ENCODE measurements around the gene SNU13. TPM values are rescaled to one million over a fixed set of nuclear protein-coding genes. Genes with fewer than 3 reads are reported as not detected.
A peak's percentile ranks its signal among the peaks of the same experiment; 100 is the strongest.
"Not testable (repeated sequence)": the region's sequence is repeated elsewhere in the genome, so short reads cannot be mapped to it uniquely, and the experiment has no call there.

The SNU13 gene
- total RNA-seq: 100 to 1,000 TPM; 195 to 233 (median 216) TPM
- polyA plus RNA-seq: 246 TPM
- long read RNA-seq, donor 1, transcript SNU13-202 (3 exons, 1,503 nt): minor isoform, 103 of 246 reads
- long read RNA-seq, donor 1, transcript SNU13-201 (3 exons, 877 nt): major isoform, 121 of 246 reads
- long read RNA-seq, donor 1, transcript SNU13-209 (2 exons, 1,340 nt): minor isoform, 5 of 246 reads
- long read RNA-seq, donor 1, partial matches to known transcripts: 6 of 246 reads
- long read RNA-seq, donor 1, other reads (novel, unspliced or antisense): 10 of 246 reads
- long read RNA-seq, donor 2, transcript SNU13-202 (3 exons, 1,503 nt): minor isoform, 69 of 154 reads
- long read RNA-seq, donor 2, transcript SNU13-201 (3 exons, 877 nt): major isoform, 76 of 154 reads
- long read RNA-seq, donor 2, partial matches to known transcripts: 2 of 154 reads
- long read RNA-seq, donor 2, other reads (novel, unspliced or antisense): 4 of 154 reads
- long read RNA-seq, donor 3, transcript SNU13-201 (3 exons, 877 nt): minor isoform, 163 of 356 reads
- long read RNA-seq, donor 3, transcript SNU13-202 (3 exons, 1,503 nt): major isoform, 166 of 356 reads
- long read RNA-seq, donor 3, partial matches to known transcripts: 15 of 356 reads
- long read RNA-seq, donor 3, other reads (novel, unspliced or antisense): 10 of 356 reads
- long read RNA-seq, donor 4, transcript SNU13-201 (3 exons, 877 nt): major isoform, 45 of 95 reads
- long read RNA-seq, donor 4, transcript SNU13-202 (3 exons, 1,503 nt): minor isoform, 40 of 95 reads
- long read RNA-seq, donor 4, partial matches to known transcripts: 2 of 95 reads
- long read RNA-seq, donor 4, other reads (novel, unspliced or antisense): 4 of 95 reads

DNA sequence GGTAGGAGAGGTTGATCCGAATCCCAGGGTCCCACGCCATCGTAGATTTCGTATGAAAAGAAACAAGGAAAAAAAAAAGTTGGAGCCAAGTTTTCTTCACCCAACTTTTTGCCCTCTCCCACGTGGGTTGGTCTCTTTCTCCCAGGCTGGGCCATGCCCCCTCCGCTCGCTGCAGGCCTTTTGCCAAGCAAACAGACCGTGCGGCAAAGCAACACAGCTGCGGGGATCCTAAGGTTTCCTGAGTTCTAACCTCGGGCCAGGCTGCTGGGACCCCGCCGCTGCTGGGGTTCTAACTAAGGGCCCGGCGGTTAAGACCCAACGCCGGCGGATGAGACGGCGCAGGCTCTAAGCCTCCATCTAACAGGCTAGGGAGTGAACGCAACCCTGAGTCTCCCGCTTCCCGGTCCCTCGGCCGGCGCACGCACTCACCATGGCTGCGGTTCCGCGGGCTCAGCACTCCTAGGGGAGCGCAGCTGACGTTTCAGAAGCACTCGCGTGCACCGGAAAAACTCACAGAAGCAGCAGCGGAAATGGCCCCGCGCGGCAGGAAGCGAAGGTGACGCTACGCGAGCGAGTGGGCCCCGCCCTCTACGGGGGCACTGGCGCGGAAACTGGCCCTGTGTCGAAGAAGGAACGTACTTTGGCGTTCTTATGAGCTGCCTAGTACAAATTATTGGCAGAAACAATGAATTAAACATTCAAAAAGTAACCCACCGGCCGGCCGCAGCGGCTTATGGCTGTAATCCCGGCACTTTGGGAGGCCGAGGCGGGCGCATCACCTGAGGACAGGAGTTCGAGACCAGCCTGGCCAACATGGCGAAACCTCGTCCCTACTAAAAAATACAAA is at the start of gene SNU13:
SNU13 (minus strand) TSS at position 503 of the 847 bp plus-strand sequence; CDS start at position 432, 71 bp downstream.
- peak; percentile 97 for ATAC-seq
- Histone ChIP-seq H3K27ac (ENCODE audit: low read length) (peak within 1 kb of the TSS; percentile 94), H3K27me3 (ENCODE audit: control insufficient read depth, insufficient read depth) (no peaks in the 10 kb centered on the region), H3K4me1 (ENCODE audit: control insufficient read depth, insufficient read depth, low read length) (peaks cover 3% of the 10 kb centered on the region), H3K9me3 (ENCODE audit: control insufficient read depth, low read length) (no peaks in the 10 kb centered on the region), H3K4me3 (ENCODE audit: low read length) (peak within 1 kb of the TSS; percentile 85)
- intact Hi-C loops (cut with DNase I): no loop called here
- DNase-seq: peak; percentile 94 to 97 (median 97)
- under 1% methylated on average over 62 of the region's 62 CpGs for WGBS

- H3K4me3 ChIP-seq (ENCODE audit: low read length); ATAC-seq; H3K4me1 ChIP-seq (ENCODE audit: control insufficient read depth, insufficient read depth, low read length); DNase-seq; H3K9me3 ChIP-seq (ENCODE audit: control insufficient read depth, low read length); H3K27ac ChIP-seq (ENCODE audit: low read length); H3K27me3 ChIP-seq (ENCODE audit: control insufficient read depth, insufficient read depth): not testable (repeated sequence)
- intact Hi-C loops (cut with DNase I): loop anchor here in 1 of 4 donors (10.0 kb wide), 1 partner anchor 58 kb away; no protein-coding TSS in a partner anchor
- 98% methylated on average over 4 of the region's 4 CpGs for WGBS
Measured at GRCh38 chr22:41733241-41733640, 44.6 kb upstream of the SNU13 start.

DNA sequence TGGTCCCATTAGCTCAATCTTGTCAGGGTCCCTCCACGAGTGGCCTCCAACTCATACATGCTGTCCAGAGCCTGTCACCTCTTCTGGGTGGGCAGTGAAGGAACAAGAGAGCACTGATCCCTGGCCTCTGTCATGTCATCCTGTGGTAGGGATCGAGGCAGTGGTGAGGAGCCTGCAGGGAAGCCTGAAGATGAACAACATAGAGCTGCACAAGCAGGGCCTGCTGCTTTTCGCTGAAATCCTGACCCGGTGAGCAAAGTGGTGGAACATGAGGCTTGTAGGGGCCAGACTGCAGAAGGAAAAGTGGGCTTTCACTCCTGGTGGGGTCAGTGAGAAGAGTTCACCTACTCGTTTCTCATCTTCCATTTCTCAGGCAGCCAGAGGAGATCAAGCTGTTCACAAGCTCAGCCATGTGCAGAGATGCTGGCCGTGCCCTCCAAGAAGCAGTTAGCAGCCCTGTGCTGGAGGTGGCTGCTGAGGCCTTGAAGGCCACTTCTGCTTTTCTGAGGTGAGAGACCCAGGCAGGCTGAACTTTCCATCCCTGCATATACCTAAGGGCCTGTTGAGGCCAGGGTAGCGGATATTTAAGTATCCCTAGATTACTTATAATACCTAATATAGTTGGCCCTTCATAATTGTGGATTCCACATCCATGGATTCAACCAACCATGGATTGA is 43.6 kb upstream of the SNU13 start:
- Histone ChIP-seq H3K27me3 (ENCODE audit: control insufficient read depth, insufficient read depth) (no peaks in the 10 kb centered on the region), H3K4me3 (ENCODE audit: low read length) (no peak overlapping the region), H3K9me3 (ENCODE audit: control insufficient read depth, low read length) (no peaks in the 10 kb centered on the region), H3K27ac (ENCODE audit: low read length) (no peak overlapping the region), H3K4me1 (ENCODE audit: control insufficient read depth, insufficient read depth, low read length) (no peaks in the 10 kb centered on the region)
- DNase-seq: no peak
- intact Hi-C loops (cut with DNase I): loop anchor here in 1 of 4 donors (10.0 kb wide), 1 partner anchor 57 kb away; no protein-coding TSS in a partner anchor
- WGBS: 84% methylated on average over 7 of the region's 7 CpGs
- no peak for ATAC-seq

- Histone ChIP-seq H3K27ac (ENCODE audit: low read length) (no peak overlapping the region), H3K4me1 (ENCODE audit: control insufficient read depth, insufficient read depth, low read length) (no peaks in the 10 kb centered on the region), H3K4me3 (ENCODE audit: low read length) (no peak overlapping the region), H3K9me3 (ENCODE audit: control insufficient read depth, low read length) (no peaks in the 10 kb centered on the region), H3K27me3 (ENCODE audit: control insufficient read depth, insufficient read depth) (no peaks in the 10 kb centered on the region)
- 89% methylated on average over 2 of the region's 2 CpGs for WGBS
- no peak for DNase-seq
- ATAC-seq: no peak
- intact Hi-C loops (cut with DNase I): loop anchor here in 1 of 4 donors (10.0 kb wide), 1 partner anchor 57 kb away; no protein-coding TSS in a partner anchor
Measured at GRCh38 chr22:41731609-41732008, 42.9 kb upstream of the SNU13 start.

DNA sequence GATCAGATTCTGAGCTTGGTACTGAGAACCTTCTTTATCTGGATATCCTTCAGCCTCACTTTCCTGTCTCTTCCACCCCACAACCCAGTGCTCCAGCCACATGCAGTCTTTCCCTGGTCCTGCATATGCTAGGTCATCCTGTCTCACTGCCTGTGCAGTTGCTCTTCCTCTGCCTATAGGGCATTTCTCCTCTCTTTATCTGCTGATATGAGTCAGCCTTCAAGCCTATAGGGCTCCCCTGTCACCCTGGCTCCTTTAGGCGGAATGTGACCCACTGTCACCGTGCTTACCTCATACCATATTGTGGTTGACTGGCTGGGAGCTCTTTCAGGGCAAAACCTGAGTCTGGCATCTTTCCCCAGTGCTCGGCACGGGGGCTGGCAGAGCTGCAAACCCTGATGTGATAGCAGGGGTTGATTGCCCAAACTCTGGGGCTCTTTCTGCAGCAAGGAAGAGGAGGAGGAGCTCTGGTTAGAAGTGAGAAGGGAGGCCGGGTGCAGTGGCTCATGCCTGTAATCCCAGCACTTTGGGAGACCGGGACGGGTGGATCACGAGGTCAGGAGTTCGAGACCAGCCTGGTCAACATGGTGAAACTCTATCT is 36.9 kb upstream of the SNU13 start:
- no peak for DNase-seq
- no peaks in the 10 kb centered on the region for H3K9me3 ChIP-seq (ENCODE audit: control insufficient read depth, low read length)
- no peaks in the 10 kb centered on the region for H3K4me1 ChIP-seq (ENCODE audit: control insufficient read depth, insufficient read depth, low read length)
- H3K27me3 ChIP-seq (ENCODE audit: control insufficient read depth, insufficient read depth): no peaks in the 10 kb centered on the region
- 73% methylated on average over 9 of the region's 9 CpGs for WGBS
- no peak overlapping the region for H3K4me3 ChIP-seq (ENCODE audit: low read length)
- intact Hi-C loops (cut with DNase I): no loop called here
- H3K27ac ChIP-seq (ENCODE audit: low read length): no peak overlapping the region
- ATAC-seq: no peak

- WGBS: 69% methylated on average over 1 of the region's 1 CpG
- Histone ChIP-seq H3K4me3 (ENCODE audit: low read length) (no peak overlapping the region), H3K4me1 (ENCODE audit: control insufficient read depth, insufficient read depth, low read length) (no peaks in the 10 kb centered on the region), H3K27me3 (ENCODE audit: control insufficient read depth, insufficient read depth) (no peaks in the 10 kb centered on the region), H3K9me3 (ENCODE audit: control insufficient read depth, low read length) (no peaks in the 10 kb centered on the region), H3K27ac (ENCODE audit: low read length) (no peak overlapping the region)
- DNase-seq (no peak), ATAC-seq (no peak)
- intact Hi-C loops (cut with DNase I): no loop called here
Measured at GRCh38 chr22:41722496-41722895, 33.8 kb upstream of the SNU13 start.

- intact Hi-C loops (cut with DNase I): no loop called here
- H3K4me3 ChIP-seq (ENCODE audit: low read length): no peak overlapping the region
- H3K4me1 ChIP-seq (ENCODE audit: control insufficient read depth, insufficient read depth, low read length): no peaks in the 10 kb centered on the region
- WGBS: 95% methylated on average over 9 of the region's 9 CpGs
- no peaks in the 10 kb centered on the region for H3K27me3 ChIP-seq (ENCODE audit: control insufficient read depth, insufficient read depth)
- no peaks in the 10 kb centered on the region for H3K9me3 ChIP-seq (ENCODE audit: control insufficient read depth, low read length)
- DNase-seq (no peak), ATAC-seq (no peak)
- no peak overlapping the region for H3K27ac ChIP-seq (ENCODE audit: low read length)
Measured at GRCh38 chr22:41713004-41713403, 24.3 kb upstream of the SNU13 start.

DNA sequence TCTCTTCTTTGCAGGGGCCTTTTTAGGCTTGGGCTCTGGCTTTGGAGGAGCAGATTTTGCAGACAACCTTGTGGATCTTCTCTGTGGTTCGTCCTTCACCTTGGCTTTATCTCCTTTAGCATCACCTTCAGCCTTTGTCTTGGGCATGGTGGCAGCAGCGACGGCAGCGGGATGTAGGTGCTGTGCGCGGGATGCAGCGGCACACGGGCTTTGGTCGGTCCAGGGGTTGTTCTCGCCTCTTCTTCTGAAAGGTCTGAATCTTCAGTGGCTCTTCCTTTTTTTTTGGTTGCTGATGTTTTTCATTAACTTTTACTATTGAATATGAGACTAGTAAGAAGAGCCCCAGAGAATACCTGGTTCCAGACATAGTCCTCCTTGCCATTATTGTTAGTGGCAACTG is 20.7 kb upstream of the SNU13 start:
- intact Hi-C loops (cut with DNase I): no loop called here
- no peaks in the 10 kb centered on the region for H3K4me1 ChIP-seq (ENCODE audit: control insufficient read depth, insufficient read depth, low read length)
- DNase-seq: no peak

GRCh38 chr22:41702763-41703162 is 14.1 kb upstream of the SNU13 start:
- no peaks in the 10 kb centered on the region for H3K9me3 ChIP-seq (ENCODE audit: control insufficient read depth, low read length)
- DNase-seq: no peak
- intact Hi-C loops (cut with DNase I): no loop called here

More for the DNA sequence above, 20.7 kb upstream of the SNU13 start:
- no peak overlapping the region for H3K4me3 ChIP-seq (ENCODE audit: low read length)
- no peak for ATAC-seq
- no peaks in the 10 kb centered on the region for H3K9me3 ChIP-seq (ENCODE audit: control insufficient read depth, low read length)
- no peaks in the 10 kb centered on the region for H3K27me3 ChIP-seq (ENCODE audit: control insufficient read depth, insufficient read depth)
- WGBS: 90% methylated on average over 10 of the region's 10 CpGs
- no peak overlapping the region for H3K27ac ChIP-seq (ENCODE audit: low read length)

GRCh38 chr22:41700108-41700364 is 11.4 kb upstream of the SNU13 start:
- no peak for ATAC-seq
- Histone ChIP-seq H3K4me1 (ENCODE audit: control insufficient read depth, insufficient read depth, low read length) (no peaks in the 10 kb centered on the region), H3K9me3 (ENCODE audit: control insufficient read depth, low read length) (no peaks in the 10 kb centered on the region), H3K4me3 (ENCODE audit: low read length) (no peak overlapping the region), H3K27ac (ENCODE audit: low read length) (no peak overlapping the region), H3K27me3 (ENCODE audit: control insufficient read depth, insufficient read depth) (no peaks in the 10 kb centered on the region)
- intact Hi-C loops (cut with DNase I): no loop called here
- no peak for DNase-seq
- WGBS: 95% methylated on average over 16 of the region's 16 CpGs

More at GRCh38 chr22:41702763-41703162, 14.1 kb upstream of the SNU13 start:
- no peaks in the 10 kb centered on the region for H3K27me3 ChIP-seq (ENCODE audit: control insufficient read depth, insufficient read depth)
- WGBS: 90% methylated on average over 9 of the region's 9 CpGs
- no peak overlapping the region for H3K4me3 ChIP-seq (ENCODE audit: low read length)
- H3K4me1 ChIP-seq (ENCODE audit: control insufficient read depth, insufficient read depth, low read length): no peaks in the 10 kb centered on the region
- no peak overlapping the region for H3K27ac ChIP-seq (ENCODE audit: low read length)
- no peak for ATAC-seq

All from right cardiac atrium (tissue), 5 donors.